Mesenchymal stem cell (in vitro differentiated cells and primary cell): ENCODE results near the gene PAGE2.
A peak's percentile ranks its signal among the peaks of the same experiment; 100 is the strongest.
"Not testable (repeated sequence)": the region's sequence is repeated elsewhere in the genome, so short reads cannot be mapped to it uniquely, and the experiment has no call there.

ENCODE experiments used
- DNase-seq: peaks from one replicate; pipeline ENCODE4 v3.0.0-alpha.2; 2013
- H2AFZ ChIP-seq: one replicate; pipeline ENCODE4 v1.6.1; 2013; ENCODE audit warnings: low read depth, mild to moderate bottlenecking, control low read depth, inconsistent platforms, low read length, moderate library complexity
- H2AK5ac ChIP-seq: 2 replicates; pipeline ENCODE4 v1.6.1; 2013; ENCODE audit warnings: low read length, moderate library complexity, mild to moderate bottlenecking, inconsistent platforms; ENCODE audit not compliant: severe bottlenecking
- H2BK120ac ChIP-seq: one replicate; pipeline ENCODE4 v1.6.1; 2013; ENCODE audit warnings: low read depth, mild to moderate bottlenecking, inconsistent platforms, low read length, moderate library complexity
- H2BK12ac ChIP-seq, 2 experiments: one replicate each; pipeline ENCODE4 v1.6.1; 2013; ENCODE audit warnings: inconsistent platforms in 2 of 2, low read length in 2 of 2, mild to moderate bottlenecking in 2 of 2, moderate library complexity in 2 of 2, control low read depth in 1 of 2
- H2BK15ac ChIP-seq: one replicate; pipeline ENCODE4 v1.6.1; 2013; ENCODE audit warnings: mild to moderate bottlenecking, low read depth, inconsistent platforms; ENCODE audit not compliant: poor library complexity, severe bottlenecking
- H2BK5ac ChIP-seq: 2 replicates; pipeline ENCODE4 v1.6.1; 2013; ENCODE audit warnings: low read depth, mild to moderate bottlenecking, low read length, control low read depth, inconsistent platforms; ENCODE audit not compliant: poor library complexity, severe bottlenecking
- H3K14ac ChIP-seq, 2 experiments: one replicate each; pipeline ENCODE4 v1.6.1; 2013; ENCODE audit warnings: inconsistent platforms in 2 of 2, low read length in 2 of 2, control low read depth in 1 of 2, mild to moderate bottlenecking in 1 of 2, moderate library complexity in 1 of 2
- H3K18ac ChIP-seq, 2 experiments: one replicate each; pipeline ENCODE4 v1.6.1; 2013; ENCODE audit warnings: inconsistent platforms in 2 of 2, low read length in 2 of 2, control low read depth in 1 of 2, low read depth in 1 of 2, mild to moderate bottlenecking in 1 of 2
- H3K23ac ChIP-seq, 2 experiments: one replicate each; pipeline ENCODE4 v1.6.1; 2013; ENCODE audit warnings: inconsistent platforms in 2 of 2, low read length in 2 of 2, mild to moderate bottlenecking in 2 of 2, moderate library complexity in 2 of 2, control low read depth in 1 of 2
- H3K27ac ChIP-seq: 2 replicates; pipeline ENCODE4 v1.5.1; 2013; ENCODE audit warnings: mild to moderate bottlenecking, moderate library complexity, low read length, control low read depth, inconsistent platforms; ENCODE audit not compliant: poor library complexity, severe bottlenecking
- H3K27me3 ChIP-seq, 2 experiments: 2 replicates each; pipeline versions ENCODE4 v1.6.1 to v1.7.0; 2013; ENCODE audit warnings: low read length in 2 of 2, mild to moderate bottlenecking in 2 of 2, moderate library complexity in 2 of 2, control low read depth in 1 of 2, inconsistent platforms in 1 of 2; ENCODE audit not compliant: control insufficient read depth in 1 of 2, insufficient read depth in 1 of 2
- H3K36me3 ChIP-seq, 2 experiments: 2 replicates each; pipeline versions ENCODE4 v1.6.1 to v1.7.0; 2013; ENCODE audit warnings: low read length in 2 of 2, control low read depth in 1 of 2, inconsistent platforms in 1 of 2, low read depth in 1 of 2, mild to moderate bottlenecking in 1 of 2; ENCODE audit not compliant: insufficient read depth in 2 of 2, control insufficient read depth in 1 of 2
- H3K4ac ChIP-seq, 2 experiments: one replicate each; pipeline ENCODE4 v1.6.1; 2013; ENCODE audit warnings: inconsistent platforms in 2 of 2, low read length in 2 of 2, mild to moderate bottlenecking in 2 of 2, moderate library complexity in 2 of 2, control low read depth in 1 of 2, low read depth in 1 of 2
- H3K4me1 ChIP-seq: 2 replicates; pipeline ENCODE4 v1.6.1; 2013; ENCODE audit warnings: low read depth, low read length, control low read depth; ENCODE audit not compliant: control insufficient read depth, insufficient read depth
- H3K4me2 ChIP-seq: 2 replicates; pipeline ENCODE4 v1.6.1; 2013; ENCODE audit warnings: low read length, mild to moderate bottlenecking, inconsistent platforms; ENCODE audit not compliant: poor library complexity, severe bottlenecking
- H3K4me3 ChIP-seq, 2 experiments: 2 replicates each; pipeline versions ENCODE4 v1.5.1 to v1.7.0; 2013; ENCODE audit warnings: low read length in 2 of 2, mild to moderate bottlenecking in 2 of 2, control low read depth in 1 of 2, low read depth in 1 of 2; ENCODE audit not compliant: insufficient read depth in 1 of 2
- H3K79me1 ChIP-seq: replicated peaks from 2 replicates; pipeline ENCODE4 v1.6.1; 2013; ENCODE audit warnings: mild to moderate bottlenecking, control low read depth, low read length, inconsistent platforms; ENCODE audit not compliant: poor library complexity, severe bottlenecking
- H3K9ac ChIP-seq: 2 replicates; pipeline ENCODE4 v1.7.0; 2013; ENCODE audit warnings: mild to moderate bottlenecking, low read length, moderate library complexity
- H3K9me3 ChIP-seq: 2 replicates; pipeline ENCODE4 v1.7.0; 2013; ENCODE audit warnings: mild to moderate bottlenecking, low read length; ENCODE audit not compliant: control insufficient read depth
- H4K8ac ChIP-seq: one replicate; pipeline ENCODE4 v1.6.1; 2013; ENCODE audit warnings: inconsistent platforms, mild to moderate bottlenecking, low read length, moderate library complexity
- H4K91ac ChIP-seq: one replicate; pipeline ENCODE4 v1.6.1; 2013; ENCODE audit warnings: mild to moderate bottlenecking, low read length, inconsistent platforms
- WGBS: methylation state at CpG from one replicate; pipeline ENCODE4 v1.1.7; 2013; ENCODE audit warnings: mixed read lengths; 5-methylcytosine and 5-hydroxymethylcytosine counted together

Gene PAGE2

DNA sequence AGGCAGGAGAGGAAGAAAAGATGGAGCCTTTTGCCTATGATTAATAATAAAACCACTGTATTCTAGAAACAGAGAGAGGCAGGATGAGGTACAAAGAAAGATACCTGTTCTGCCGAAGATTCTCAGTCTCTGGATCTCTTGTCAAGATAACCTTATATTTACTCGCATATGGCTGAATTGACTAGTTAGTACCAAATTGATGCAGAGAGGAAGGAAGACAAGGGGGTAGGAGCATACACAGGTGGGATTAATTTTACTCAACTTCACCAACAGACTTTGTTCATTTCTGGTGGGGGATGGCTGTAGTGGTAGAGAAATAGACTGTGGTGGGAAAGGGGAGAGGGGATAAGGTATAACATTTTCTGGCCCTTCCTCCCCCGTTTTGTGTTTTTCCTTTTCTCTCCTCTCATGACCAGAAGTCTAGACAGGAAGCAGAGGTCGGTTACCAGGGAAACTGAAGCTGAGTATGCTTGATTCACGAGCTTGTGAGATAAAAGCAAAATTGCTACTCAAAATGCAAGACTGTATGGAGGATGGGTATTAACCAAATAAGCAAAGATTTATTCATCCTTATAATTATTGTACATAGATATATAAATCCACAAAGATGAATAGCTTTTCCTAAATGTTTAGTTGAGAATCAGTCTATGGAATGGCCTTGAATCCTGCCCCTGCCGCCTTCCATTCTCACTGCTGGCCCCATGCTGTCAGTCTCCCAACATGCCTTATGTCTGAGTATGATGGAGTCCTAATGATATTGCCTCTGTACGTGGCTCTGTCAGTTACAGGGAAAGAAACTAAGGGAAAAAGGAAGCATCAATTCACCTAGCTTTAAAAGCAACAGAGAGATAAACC, 31.8 kb upstream of the PAGE2 start:
- no peak overlapping the region for H2AK5ac ChIP-seq
- H3K79me1 ChIP-seq = no peaks in the 10 kb centered on the region
- H4K8ac ChIP-seq = no peak overlapping the region
- H2BK5ac ChIP-seq = no peak overlapping the region
- H3K9me3 ChIP-seq = no peaks in the 10 kb centered on the region
- H3K36me3 ChIP-seq = no peaks in the 10 kb centered on the region
- no peak overlapping the region for H3K4ac ChIP-seq
- no peak overlapping the region for H2AFZ ChIP-seq
- H3K4me3 ChIP-seq = no peak overlapping the region
- no peak overlapping the region for H4K91ac ChIP-seq
- WGBS = 100% methylated on average over 1 of the region's 7 CpGs
- no peak overlapping the region for H2BK15ac ChIP-seq
- H3K27me3 ChIP-seq = peaks cover 0 to 10% of the 10 kb centered on the region in 2 experiments
- H3K4me1 ChIP-seq = no peaks in the 10 kb centered on the region
- DNase-seq = peak; percentile 60
- no peak overlapping the region for H3K14ac ChIP-seq
- H3K4me2 ChIP-seq = no peak overlapping the region
- H2BK120ac ChIP-seq = no peak overlapping the region
- no peak overlapping the region for H3K9ac ChIP-seq
- H3K18ac ChIP-seq = no peak overlapping the region
- H2BK12ac ChIP-seq = no peak overlapping the region
- no peak overlapping the region for H3K23ac ChIP-seq
- no peak overlapping the region for H3K27ac ChIP-seq

DNA sequence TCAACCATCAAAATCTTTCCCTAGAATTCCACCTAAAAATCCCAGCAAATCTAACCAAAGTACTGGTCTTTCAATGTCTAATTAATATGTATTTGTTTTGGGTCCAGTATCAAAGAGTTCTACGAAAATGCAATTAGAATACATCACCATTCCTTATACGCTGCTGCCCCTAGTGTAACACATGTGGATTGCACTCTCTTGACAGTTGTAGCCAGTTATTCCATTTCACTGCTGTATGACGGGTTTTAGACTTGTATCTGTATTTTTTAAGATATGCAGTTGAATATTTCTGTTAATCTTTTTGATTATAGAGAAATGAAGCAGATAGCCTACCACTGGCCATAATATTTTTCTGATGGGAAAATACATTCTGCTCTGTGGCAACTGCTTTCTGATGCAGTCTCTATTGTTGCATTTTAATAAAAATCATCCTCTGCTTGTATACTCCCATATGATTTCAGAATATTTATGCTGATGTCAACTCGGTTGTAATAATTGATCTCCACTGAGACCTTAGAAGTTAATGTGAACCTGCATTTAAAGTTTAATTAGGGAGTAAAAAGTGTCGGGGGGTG, 31.1 kb upstream of the PAGE2 start:
- no peak overlapping the region for H3K9ac ChIP-seq
- no peak overlapping the region for H3K14ac ChIP-seq
- H3K4me3 ChIP-seq = no peak overlapping the region
- no peak overlapping the region for H3K4me2 ChIP-seq
- no peak overlapping the region for H4K8ac ChIP-seq
- DNase-seq = peak; percentile 35
- H3K36me3 ChIP-seq = no peaks in the 10 kb centered on the region
- H2BK15ac ChIP-seq = no peak overlapping the region
- no peak overlapping the region for H2BK120ac ChIP-seq
- no peak overlapping the region for H4K91ac ChIP-seq
- WGBS = 20% methylated on average over 1 of the region's 5 CpGs
- H3K79me1 ChIP-seq = no peaks in the 10 kb centered on the region
- no peaks in the 10 kb centered on the region for H3K9me3 ChIP-seq
- H3K27ac ChIP-seq = no peak overlapping the region
- no peak overlapping the region for H3K18ac ChIP-seq
- no peak overlapping the region for H2AFZ ChIP-seq
- H3K23ac ChIP-seq = no peak overlapping the region
- no peaks in the 10 kb centered on the region for H3K4me1 ChIP-seq
- peaks cover 0 to 12% of the 10 kb centered on the region in 2 experiments for H3K27me3 ChIP-seq
- no peak overlapping the region for H2BK5ac ChIP-seq
- H3K4ac ChIP-seq = no peak overlapping the region
- no peak overlapping the region for H2BK12ac ChIP-seq
- H2AK5ac ChIP-seq = no peak overlapping the region

DNA sequence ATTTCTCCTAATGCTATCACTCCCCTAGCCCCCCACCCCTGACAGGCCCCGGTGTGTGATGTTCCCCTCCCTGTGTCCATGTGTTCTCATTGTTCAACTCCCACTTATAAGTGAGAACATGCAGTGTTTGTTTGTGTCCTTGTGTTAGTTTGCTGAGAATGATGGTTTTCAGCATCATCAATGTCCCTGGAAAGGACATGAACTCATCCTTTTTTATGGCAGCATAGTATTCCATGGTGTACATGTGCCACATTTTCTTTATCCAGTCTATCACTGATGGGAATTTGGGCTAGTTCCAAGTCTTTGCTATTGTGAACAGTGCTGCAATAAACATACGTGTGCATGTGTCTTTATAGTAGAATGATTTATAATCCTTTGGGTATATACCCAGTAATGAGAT, 21.6 kb upstream of the PAGE2 start:
- H2BK120ac ChIP-seq, DNase-seq, H3K4me1 ChIP-seq, H3K14ac ChIP-seq, H3K18ac ChIP-seq, H3K9ac ChIP-seq, H3K4me2 ChIP-seq, H2AFZ ChIP-seq, H3K79me1 ChIP-seq, H2BK15ac ChIP-seq, H3K4ac ChIP-seq, H2BK5ac ChIP-seq, H3K9me3 ChIP-seq, H4K91ac ChIP-seq, H4K8ac ChIP-seq, H3K23ac ChIP-seq, H2AK5ac ChIP-seq, H3K27me3 ChIP-seq, H3K36me3 ChIP-seq, H3K4me3 ChIP-seq, H3K27ac ChIP-seq, H2BK12ac ChIP-seq: not testable (repeated sequence)
- no CpG with 5 or more reads among the region's 2 CpGs for WGBS

DNA sequence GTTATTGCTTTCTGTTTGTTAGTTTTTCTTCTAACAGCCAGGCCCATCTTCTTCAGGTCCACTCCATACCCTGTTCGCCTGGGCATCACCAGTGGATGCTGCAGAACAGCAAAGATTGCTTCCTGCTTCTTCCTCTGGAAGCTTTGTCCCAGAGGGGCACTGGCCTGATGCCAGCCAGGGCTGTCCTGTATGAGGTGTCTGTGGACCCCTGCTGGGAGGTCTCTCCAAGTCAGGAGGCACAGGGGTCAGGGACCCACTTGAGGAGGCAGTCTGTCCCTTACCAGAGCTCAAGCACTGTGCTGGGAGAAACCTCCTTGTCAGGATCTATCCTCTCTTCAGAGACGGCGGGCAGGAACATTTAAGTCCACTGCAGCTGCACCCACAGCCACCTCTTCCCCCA, 16.5 kb upstream of the PAGE2 start:
- Histone ChIP-seq H2AFZ (no peak overlapping the region), H3K79me1 (no peaks in the 10 kb centered on the region), H2BK5ac (no peak overlapping the region), H3K23ac (no peak overlapping the region), H3K4me1 (no peaks in the 10 kb centered on the region), H3K18ac (no peak overlapping the region), H3K36me3 (no peaks in the 10 kb centered on the region), H3K9ac (no peak overlapping the region), H3K14ac (no peak overlapping the region), H2BK15ac (no peak overlapping the region), H3K4ac (no peak overlapping the region), H3K4me3 (no peak overlapping the region), H4K91ac (no peak overlapping the region), H3K27ac (no peak overlapping the region), H4K8ac (no peak overlapping the region), H3K27me3 (peaks cover 0 to 7% of the 10 kb centered on the region in 2 experiments), H3K4me2 (no peak overlapping the region), H3K9me3 (no peaks in the 10 kb centered on the region), H2BK12ac (no peak overlapping the region), H2AK5ac (no peak overlapping the region), H2BK120ac (no peak overlapping the region)
- no peak for DNase-seq
- WGBS = 97% methylated on average over 3 of the region's 3 CpGs
